Loucy (cell line): ENCODE data around the gene PLA2G2F.

Experiments
- EZH2phosphoT487 ChIP-seq: fragments of 200-600 bp; IDR thresholded peaks from 2 replicates; pipeline ENCODE4 v1.6.1; 2018; ENCODE audit warnings: antibody characterized with exemption, mild to moderate bottlenecking, moderate library complexity, borderline replicate concordance
- TF ChIP-seq, protein P1 (sequence below): fragments of 200-600 bp; sonication (generic); conservative IDR thresholded peaks from 2 replicates; pipeline ENCODE4 v1.5.1; 2014; ENCODE audit warnings: mild to moderate bottlenecking, antibody characterized with exemption, low read length

GRCh38 chr1:20165522-20165951, 26.4 kb downstream of the PLA2G2F start:
- TF ChIP-seq, protein P1, sequence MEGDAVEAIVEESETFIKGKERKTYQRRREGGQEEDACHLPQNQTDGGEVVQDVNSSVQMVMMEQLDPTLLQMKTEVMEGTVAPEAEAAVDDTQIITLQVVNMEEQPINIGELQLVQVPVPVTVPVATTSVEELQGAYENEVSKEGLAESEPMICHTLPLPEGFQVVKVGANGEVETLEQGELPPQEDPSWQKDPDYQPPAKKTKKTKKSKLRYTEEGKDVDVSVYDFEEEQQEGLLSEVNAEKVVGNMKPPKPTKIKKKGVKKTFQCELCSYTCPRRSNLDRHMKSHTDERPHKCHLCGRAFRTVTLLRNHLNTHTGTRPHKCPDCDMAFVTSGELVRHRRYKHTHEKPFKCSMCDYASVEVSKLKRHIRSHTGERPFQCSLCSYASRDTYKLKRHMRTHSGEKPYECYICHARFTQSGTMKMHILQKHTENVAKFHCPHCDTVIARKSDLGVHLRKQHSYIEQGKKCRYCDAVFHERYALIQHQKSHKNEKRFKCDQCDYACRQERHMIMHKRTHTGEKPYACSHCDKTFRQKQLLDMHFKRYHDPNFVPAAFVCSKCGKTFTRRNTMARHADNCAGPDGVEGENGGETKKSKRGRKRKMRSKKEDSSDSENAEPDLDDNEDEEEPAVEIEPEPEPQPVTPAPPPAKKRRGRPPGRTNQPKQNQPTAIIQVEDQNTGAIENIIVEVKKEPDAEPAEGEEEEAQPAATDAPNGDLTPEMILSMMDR: peak; percentile 75
- no peak for TF ChIP-seq EZH2phosphoT487
